ENCODE data around the gene ELMOD1. TPM values are rescaled to one million over a fixed set of nuclear protein-coding genes. Genes with fewer than 3 reads are reported as not detected.

ELMOD1 gene
- total RNA-seq, 1 donor from 2014 or later, result not detected

DNA sequence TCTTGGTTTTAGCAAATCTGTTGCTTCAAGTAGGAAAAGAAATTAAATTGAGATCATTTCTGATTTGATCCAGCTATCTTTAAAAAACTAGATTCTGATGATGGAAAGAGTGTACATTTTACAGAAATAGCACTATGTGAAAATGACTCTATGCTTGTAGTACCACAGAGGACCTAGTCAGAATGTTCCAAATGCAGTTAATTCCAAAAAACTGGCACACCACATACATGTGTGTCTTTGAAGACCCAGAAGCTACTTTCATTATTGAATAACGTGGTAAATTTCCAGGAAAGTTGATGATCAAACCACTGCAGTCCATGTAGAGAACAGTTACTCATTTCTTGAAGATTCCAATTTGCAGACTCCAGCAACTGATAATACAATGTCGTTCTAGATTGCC is 3.8 kb downstream of the ELMOD1 start:
- intact Hi-C loops (cut with DNase I), result no loop called here
- Histone ChIP-seq H3K36me3 (no peaks in the 10 kb centered on the region), H3K9me3 (no peaks in the 10 kb centered on the region), H3K27ac (no peak overlapping the region), H3K4me3 (no peak overlapping the region), H3K27me3 (no peaks in the 10 kb centered on the region), H3K4me1 (peaks cover 4 to 14% of the 10 kb centered on the region in 2 donors)
- TF ChIP-seq, protein P1, sequence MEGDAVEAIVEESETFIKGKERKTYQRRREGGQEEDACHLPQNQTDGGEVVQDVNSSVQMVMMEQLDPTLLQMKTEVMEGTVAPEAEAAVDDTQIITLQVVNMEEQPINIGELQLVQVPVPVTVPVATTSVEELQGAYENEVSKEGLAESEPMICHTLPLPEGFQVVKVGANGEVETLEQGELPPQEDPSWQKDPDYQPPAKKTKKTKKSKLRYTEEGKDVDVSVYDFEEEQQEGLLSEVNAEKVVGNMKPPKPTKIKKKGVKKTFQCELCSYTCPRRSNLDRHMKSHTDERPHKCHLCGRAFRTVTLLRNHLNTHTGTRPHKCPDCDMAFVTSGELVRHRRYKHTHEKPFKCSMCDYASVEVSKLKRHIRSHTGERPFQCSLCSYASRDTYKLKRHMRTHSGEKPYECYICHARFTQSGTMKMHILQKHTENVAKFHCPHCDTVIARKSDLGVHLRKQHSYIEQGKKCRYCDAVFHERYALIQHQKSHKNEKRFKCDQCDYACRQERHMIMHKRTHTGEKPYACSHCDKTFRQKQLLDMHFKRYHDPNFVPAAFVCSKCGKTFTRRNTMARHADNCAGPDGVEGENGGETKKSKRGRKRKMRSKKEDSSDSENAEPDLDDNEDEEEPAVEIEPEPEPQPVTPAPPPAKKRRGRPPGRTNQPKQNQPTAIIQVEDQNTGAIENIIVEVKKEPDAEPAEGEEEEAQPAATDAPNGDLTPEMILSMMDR (IDR thresholded peaks at IDR 0.05), result no peak
- DNase-seq (ENCODE audit: low spot score in 2 of 2), result no peak

DNA sequence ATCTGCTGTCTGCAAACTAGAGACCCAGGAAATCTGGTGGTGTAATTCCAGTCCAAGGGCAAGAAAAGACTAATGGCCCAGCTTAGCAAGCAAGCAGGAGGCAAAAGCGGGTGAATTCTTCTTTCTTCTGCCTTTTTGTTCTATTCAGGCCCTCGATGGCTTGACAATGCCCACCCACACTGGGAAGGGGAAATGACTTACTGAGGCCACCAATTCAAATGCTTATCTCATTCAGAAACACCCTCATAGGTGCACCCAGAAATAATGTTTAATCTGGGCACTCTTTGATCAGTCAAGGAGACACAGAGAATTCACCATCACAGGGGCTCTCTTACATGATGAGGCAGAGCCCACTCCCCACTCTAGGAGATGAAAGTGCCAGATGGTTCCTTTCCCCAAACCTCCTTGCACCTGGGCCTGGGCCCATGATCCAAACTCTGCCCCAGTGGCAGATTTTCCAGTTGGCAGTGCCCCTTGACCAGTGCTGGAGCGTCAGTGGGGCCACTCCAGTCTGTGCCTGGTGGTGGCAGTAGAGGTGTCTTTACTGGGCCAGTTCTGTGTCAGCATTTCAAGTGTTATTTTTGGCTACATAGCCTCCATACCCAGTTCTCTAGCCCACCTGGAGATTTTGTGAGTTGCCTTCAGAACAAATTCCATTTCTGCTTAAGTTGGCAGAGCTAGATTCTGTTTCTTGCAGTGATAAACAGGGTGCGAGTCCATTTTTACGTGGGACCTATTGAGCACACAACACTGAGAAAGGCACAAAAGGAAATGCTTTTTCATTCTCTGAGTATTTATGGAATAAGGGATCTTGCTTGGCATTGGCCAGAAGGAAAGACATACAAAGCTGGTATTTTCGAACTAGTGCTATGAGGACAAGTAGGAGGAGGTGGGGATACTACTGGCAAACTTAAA is 7.5 kb downstream of the ELMOD1 start:
- Histone ChIP-seq H3K27me3 (no peaks in the 10 kb centered on the region), H3K9me3 (no peaks in the 10 kb centered on the region), H3K36me3 (no peaks in the 10 kb centered on the region), H3K4me3 (no peak overlapping the region), H3K27ac (no peak overlapping the region), H3K4me1 (no peaks in the 10 kb centered on the region)
- no peak for DNase-seq (ENCODE audit: low spot score in 2 of 2)
- intact Hi-C loops (cut with DNase I), result no loop called here
- TF ChIP-seq, protein P1 (IDR thresholded peaks at IDR 0.05), result no peak

DNA sequence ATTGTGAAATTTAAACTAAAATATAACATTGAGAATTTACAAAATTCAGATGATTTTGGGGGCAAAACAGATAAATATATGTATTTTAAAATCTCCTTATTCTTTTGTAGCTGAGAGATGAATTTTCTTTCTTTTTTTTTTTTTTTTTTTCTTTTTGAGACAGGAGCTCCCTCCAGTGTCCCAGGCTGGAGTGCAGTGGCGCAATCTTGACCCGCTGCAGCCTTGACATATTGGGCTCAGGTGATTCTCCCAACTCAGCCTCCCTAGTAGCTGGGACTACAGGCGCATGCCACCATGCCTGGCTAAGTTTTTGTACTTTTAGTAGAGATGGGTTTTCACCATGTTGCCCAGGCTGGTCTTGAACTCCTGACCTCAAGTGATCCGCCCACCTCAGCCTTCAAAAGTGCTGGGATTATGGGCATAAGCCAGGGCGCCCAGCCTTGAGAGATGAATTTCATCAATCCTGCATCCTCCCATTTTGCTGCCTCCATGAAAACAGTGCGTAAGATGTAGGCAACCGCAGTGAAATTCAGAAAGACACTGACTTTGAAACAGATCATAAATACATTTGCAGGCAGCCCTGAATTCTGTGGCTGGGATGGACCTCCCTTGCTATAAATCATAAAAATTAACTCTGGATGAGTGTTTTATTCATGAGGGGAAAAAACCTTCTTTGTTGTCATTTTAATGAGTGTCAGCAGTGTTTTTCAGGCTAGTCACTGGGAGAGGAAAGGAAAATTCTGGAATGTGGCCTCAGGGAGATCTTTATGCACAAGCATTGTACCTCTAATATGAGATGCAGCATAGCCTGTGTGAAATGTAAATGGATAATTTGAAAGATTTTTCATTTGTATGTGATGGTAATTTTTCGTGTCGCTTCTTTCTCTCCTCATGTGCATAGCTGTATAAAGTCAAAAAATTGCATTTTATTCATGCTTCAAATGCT is 14.4 kb downstream of the ELMOD1 start:
- TF ChIP-seq, protein P1 (IDR thresholded peaks at IDR 0.05), result no peak
- H3K9me3 ChIP-seq, result no peaks in the 10 kb centered on the region
- H3K27me3 ChIP-seq, result no peaks in the 10 kb centered on the region
- H3K4me3 ChIP-seq, result no peak overlapping the region
- DNase-seq (ENCODE audit: low spot score in 2 of 2), result no peak
- intact Hi-C loops (cut with DNase I), result no loop called here
- no peak overlapping the region for H3K27ac ChIP-seq
- H3K4me1 ChIP-seq, result no peaks in the 10 kb centered on the region
- no peaks in the 10 kb centered on the region for H3K36me3 ChIP-seq

DNA sequence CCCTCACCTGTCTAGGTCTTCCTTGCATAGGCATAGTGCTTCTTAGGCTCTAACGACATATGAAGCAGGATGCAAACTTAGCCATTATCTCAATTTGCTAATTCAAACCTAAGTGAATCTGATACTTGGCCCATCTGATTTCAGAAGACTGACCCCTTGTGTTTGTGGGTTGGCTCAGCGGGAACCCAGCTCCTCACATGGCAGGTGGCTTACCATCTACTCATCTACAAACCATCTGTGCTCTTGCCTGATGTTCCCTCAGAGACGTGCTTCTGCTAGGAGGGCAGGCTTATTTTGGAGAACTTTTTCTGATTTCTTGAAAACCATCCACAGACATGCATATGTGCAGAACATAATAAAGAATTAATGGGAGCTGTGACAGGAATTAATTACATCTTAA is 15.2 kb downstream of the ELMOD1 start:
- no peaks in the 10 kb centered on the region for H3K27me3 ChIP-seq
- DNase-seq (ENCODE audit: low spot score in 2 of 2), result no peak
- no peaks in the 10 kb centered on the region for H3K36me3 ChIP-seq
- H3K27ac ChIP-seq, result no peak overlapping the region
- H3K4me3 ChIP-seq, result no peak overlapping the region
- TF ChIP-seq, protein P1 (IDR thresholded peaks at IDR 0.05), result no peak
- intact Hi-C loops (cut with DNase I), result no loop called here
- H3K4me1 ChIP-seq, result no peaks in the 10 kb centered on the region
- no peaks in the 10 kb centered on the region for H3K9me3 ChIP-seq

DNA sequence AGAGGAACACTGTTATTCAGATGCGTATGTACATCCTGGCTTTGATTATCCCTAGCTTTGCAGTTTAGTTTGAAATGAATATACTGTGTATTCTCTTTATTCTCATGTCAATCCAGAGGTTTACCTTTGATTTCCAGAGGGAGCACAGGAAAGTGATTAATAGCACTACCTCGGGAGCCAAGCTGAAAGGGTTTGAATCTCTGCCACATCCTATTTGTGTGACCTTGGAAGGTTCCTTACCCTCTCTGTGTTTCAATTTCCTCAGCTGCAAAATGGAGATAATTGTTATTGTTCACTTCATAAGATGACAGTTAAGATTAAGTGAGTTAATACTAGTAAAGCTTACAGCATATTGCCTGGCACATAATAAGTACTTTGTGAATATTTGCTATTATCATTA is 17.9 kb downstream of the ELMOD1 start:
- TF ChIP-seq, protein P1 (IDR thresholded peaks at IDR 0.05), result no peak
- H3K27me3 ChIP-seq, result no peaks in the 10 kb centered on the region
- DNase-seq (ENCODE audit: low spot score in 2 of 2), result no peak
- H3K9me3 ChIP-seq, result no peaks in the 10 kb centered on the region
- H3K36me3 ChIP-seq, result no peaks in the 10 kb centered on the region
- no peaks in the 10 kb centered on the region for H3K4me1 ChIP-seq
- no peak overlapping the region for H3K4me3 ChIP-seq
- intact Hi-C loops (cut with DNase I), result no loop called here
- H3K27ac ChIP-seq, result no peak overlapping the region
